Astrocyte (in vitro differentiated cells and primary cell): ENCODE data around the gene PTPRE. TPM values are rescaled to one million over a fixed set of nuclear protein-coding genes. Genes with fewer than 3 reads are reported as not detected.

Source experiments
- DNase-seq: peaks from one replicate; pipeline ENCODE4 v3.0.0-alpha.2; 2010; ENCODE audit warnings: low read depth
- FAIRE-seq: peaks from 2 replicates; lab custom pipeline; 2011; peaks lifted over from hg19 to GRCh38; lab: Jason Lieb, UNC
- H2AFZ ChIP-seq: 2 replicates; pipeline ENCODE4 v1.6.0; 2012; ENCODE audit warnings: low read depth, low read length, inconsistent platforms
- H3K27ac ChIP-seq: 2 replicates; pipeline ENCODE4 v1.5.1; 2011; ENCODE audit warnings: low read depth, low read length, inconsistent platforms
- H3K27me3 ChIP-seq: 2 replicates; pipeline ENCODE4 v1.6.0; 2011; ENCODE audit warnings: low read length, inconsistent platforms; ENCODE audit not compliant: insufficient read depth
- H3K36me3 ChIP-seq: 2 replicates; pipeline ENCODE4 v1.5.1; 2011; ENCODE audit warnings: low read length, inconsistent platforms; ENCODE audit not compliant: insufficient read depth
- H3K4me1 ChIP-seq: 2 replicates; pipeline ENCODE4 v1.5.1; 2011; ENCODE audit warnings: low read length, inconsistent platforms; ENCODE audit not compliant: insufficient read depth
- H3K4me2 ChIP-seq: 2 replicates; pipeline ENCODE4 v1.6.0; 2012; ENCODE audit warnings: low read length, inconsistent platforms
- H3K4me3 ChIP-seq: 2 replicates; pipeline ENCODE4 v1.5.1; 2011; ENCODE audit warnings: low read depth, mild to moderate bottlenecking, low read length, inconsistent platforms; ENCODE audit not compliant: insufficient read depth
- H3K79me2 ChIP-seq: 2 replicates; pipeline ENCODE4 v1.6.0; 2012; ENCODE audit warnings: mild to moderate bottlenecking, low read length, inconsistent platforms; ENCODE audit not compliant: insufficient read depth
- H3K9ac ChIP-seq: 2 replicates; pipeline ENCODE4 v1.6.0; 2012; ENCODE audit warnings: mild to moderate bottlenecking, low read length, inconsistent platforms
- H3K9me3 ChIP-seq: 2 replicates; pipeline ENCODE4 v1.5.1; 2012; ENCODE audit warnings: low read depth, mild to moderate bottlenecking, low read length, inconsistent platforms; ENCODE audit not compliant: insufficient read depth
- H4K20me1 ChIP-seq: 2 replicates; pipeline ENCODE4 v1.6.0; 2012; ENCODE audit warnings: low read length, inconsistent platforms; ENCODE audit not compliant: insufficient read depth
- H3K27ac Mint-ChIP-seq: one replicate; pipeline ENCODE4 v1.8.0; 2021; ENCODE audit warnings: mild to moderate bottlenecking, mixed read lengths; ENCODE audit not compliant: unreplicated experiment
- H3K27me3 Mint-ChIP-seq: one replicate; pipeline ENCODE4 v1.8.0; 2021; ENCODE audit warnings: low read depth, mixed read lengths; ENCODE audit not compliant: unreplicated experiment
- H3K36me3 Mint-ChIP-seq: one replicate; pipeline ENCODE4 v1.8.0; 2021; ENCODE audit warnings: low read depth, mixed read lengths; ENCODE audit not compliant: unreplicated experiment
- H3K4me1 Mint-ChIP-seq: one replicate; pipeline ENCODE4 v1.8.0; 2021; ENCODE audit warnings: low read depth, mixed read lengths; ENCODE audit not compliant: unreplicated experiment
- H3K4me3 Mint-ChIP-seq: one replicate; pipeline ENCODE4 v1.8.0; 2021; ENCODE audit warnings: mild to moderate bottlenecking, moderate library complexity, mixed read lengths; ENCODE audit not compliant: unreplicated experiment
- H3K9me3 Mint-ChIP-seq: one replicate; pipeline ENCODE4 v1.8.0; 2021; ENCODE audit warnings: mild to moderate bottlenecking, mixed read lengths; ENCODE audit not compliant: unreplicated experiment
- EZH2 ChIP-seq: IDR thresholded peaks from 2 replicates; pipeline ENCODE4 v1.6.1; 2012; ENCODE audit warnings: mild to moderate bottlenecking, low read length, inconsistent platforms; ENCODE audit not compliant: insufficient read depth
- total RNA-seq: library from RNA; stranded (reverse); gene quantifications from 2 replicates; pipeline ENCODE4 v1.2.1, GENCODE V29; 2021
- TF ChIP-seq, protein P1 (sequence below): IDR thresholded peaks from 2 replicates; pipeline ENCODE4 v1.5.1; 2011; ENCODE audit warnings: low read depth, mild to moderate bottlenecking, inconsistent platforms, low read length, moderate library complexity; ENCODE audit not compliant: insufficient read depth

Gene PTPRE
- total RNA-seq, 1 donor from 2014 or later: 14.1 TPM

DNA sequence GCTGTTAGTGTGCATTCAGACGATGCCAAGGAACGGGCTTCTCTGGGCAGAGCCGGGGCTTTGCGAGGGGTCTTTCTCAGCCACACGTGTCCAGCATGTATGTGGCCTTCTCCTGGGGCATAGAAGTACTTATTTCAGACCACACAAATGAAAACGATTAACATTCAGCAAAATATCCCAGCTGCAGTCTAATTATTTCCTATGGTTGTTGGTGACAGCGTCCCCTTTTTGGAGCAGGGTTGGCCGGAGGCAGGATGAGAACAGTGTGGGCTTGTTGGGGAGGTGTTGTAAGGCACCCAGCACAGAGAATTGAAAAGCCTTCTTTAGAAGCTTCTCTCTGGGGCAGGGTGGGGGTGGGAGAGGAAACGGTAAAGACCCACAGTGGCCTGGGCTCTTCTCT lies 54.2 kb downstream of the PTPRE start:
- Histone ChIP-seq H3K27ac (no peak overlapping the region), H3K9me3 (no peaks in the 10 kb centered on the region), H3K4me3 (no peak overlapping the region), H4K20me1 (peaks cover 10% of the 10 kb centered on the region), H3K79me2 (peaks cover 6% of the 10 kb centered on the region), H2AFZ (no peak overlapping the region), H3K4me2 (no peak overlapping the region), H3K27me3 (no peaks in the 10 kb centered on the region), H3K36me3 (no peaks in the 10 kb centered on the region), H3K9ac (no peak overlapping the region), H3K4me1 (no peaks in the 10 kb centered on the region)
- Mint-ChIP-seq H3K36me3 (no peaks in the 10 kb centered on the region), H3K4me1 (peaks cover 9% of the 10 kb centered on the region), H3K27ac (no peak overlapping the region), H3K27me3 (peaks cover 4% of the 10 kb centered on the region), H3K9me3 (peaks cover 3% of the 10 kb centered on the region), H3K4me3 (no peak overlapping the region)
- DNase-seq: no peak
- TF ChIP-seq, protein P1, sequence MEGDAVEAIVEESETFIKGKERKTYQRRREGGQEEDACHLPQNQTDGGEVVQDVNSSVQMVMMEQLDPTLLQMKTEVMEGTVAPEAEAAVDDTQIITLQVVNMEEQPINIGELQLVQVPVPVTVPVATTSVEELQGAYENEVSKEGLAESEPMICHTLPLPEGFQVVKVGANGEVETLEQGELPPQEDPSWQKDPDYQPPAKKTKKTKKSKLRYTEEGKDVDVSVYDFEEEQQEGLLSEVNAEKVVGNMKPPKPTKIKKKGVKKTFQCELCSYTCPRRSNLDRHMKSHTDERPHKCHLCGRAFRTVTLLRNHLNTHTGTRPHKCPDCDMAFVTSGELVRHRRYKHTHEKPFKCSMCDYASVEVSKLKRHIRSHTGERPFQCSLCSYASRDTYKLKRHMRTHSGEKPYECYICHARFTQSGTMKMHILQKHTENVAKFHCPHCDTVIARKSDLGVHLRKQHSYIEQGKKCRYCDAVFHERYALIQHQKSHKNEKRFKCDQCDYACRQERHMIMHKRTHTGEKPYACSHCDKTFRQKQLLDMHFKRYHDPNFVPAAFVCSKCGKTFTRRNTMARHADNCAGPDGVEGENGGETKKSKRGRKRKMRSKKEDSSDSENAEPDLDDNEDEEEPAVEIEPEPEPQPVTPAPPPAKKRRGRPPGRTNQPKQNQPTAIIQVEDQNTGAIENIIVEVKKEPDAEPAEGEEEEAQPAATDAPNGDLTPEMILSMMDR: no peak
- no peak for TF ChIP-seq EZH2
- no peak for FAIRE-seq

DNA sequence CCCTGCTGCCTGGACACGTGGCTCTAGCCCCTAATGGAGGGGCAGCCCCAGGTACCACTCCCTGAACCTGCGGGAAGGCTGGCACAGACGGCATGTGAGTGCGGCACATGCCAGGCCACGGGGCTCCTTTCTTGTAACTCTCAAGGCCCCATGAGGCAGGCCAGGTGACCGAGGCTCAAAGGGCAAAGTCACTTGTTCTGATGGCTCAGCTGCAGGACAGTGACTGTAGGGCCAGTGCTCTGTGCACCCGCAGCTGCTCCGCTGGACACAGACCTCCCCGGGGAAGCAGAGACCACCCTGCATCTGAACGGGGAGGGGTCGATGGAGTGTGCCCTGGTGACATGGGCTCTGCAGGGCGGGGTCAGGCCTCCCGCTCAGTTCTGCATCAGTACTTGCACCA lies 55.3 kb downstream of the PTPRE start:
- no peak overlapping the region for H2AFZ ChIP-seq
- no peak overlapping the region for H3K27ac Mint-ChIP-seq

DNA sequence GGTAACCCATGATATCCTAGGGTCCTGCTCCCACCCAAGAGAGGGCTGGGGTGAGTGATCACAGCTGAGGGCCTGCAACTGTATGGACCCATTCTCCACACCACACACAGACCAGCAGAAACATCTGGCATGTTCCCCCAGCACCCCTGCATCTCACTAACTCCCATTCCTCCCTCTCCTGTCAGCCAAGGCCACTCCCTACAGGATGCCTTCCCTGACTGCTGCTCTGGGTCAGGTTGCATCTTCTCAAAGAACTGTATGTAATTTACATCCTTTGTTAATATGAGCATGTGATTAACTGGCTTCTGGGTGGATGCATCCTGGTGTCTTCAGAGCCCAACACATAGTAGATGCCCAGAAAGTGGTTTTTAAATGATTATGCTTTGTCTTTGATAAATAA lies 56.2 kb downstream of the PTPRE start:
- Mint-ChIP-seq H3K36me3 (peaks cover 4% of the 10 kb centered on the region), H3K27ac (no peak overlapping the region), H3K9me3 (no peaks in the 10 kb centered on the region), H3K27me3 (peaks cover 4% of the 10 kb centered on the region), H3K4me1 (peaks cover 14% of the 10 kb centered on the region), H3K4me3 (no peak overlapping the region)
- Histone ChIP-seq H3K36me3 (no peaks in the 10 kb centered on the region), H3K4me2 (no peak overlapping the region), H2AFZ (no peak overlapping the region), H4K20me1 (peaks cover 10% of the 10 kb centered on the region), H3K4me1 (no peaks in the 10 kb centered on the region), H3K27ac (no peak overlapping the region), H3K27me3 (no peaks in the 10 kb centered on the region), H3K4me3 (no peak overlapping the region), H3K79me2 (peaks cover 6% of the 10 kb centered on the region), H3K9me3 (no peaks in the 10 kb centered on the region), H3K9ac (no peak overlapping the region)
- FAIRE-seq: no peak
- TF ChIP-seq, protein P1: no peak
- TF ChIP-seq EZH2: no peak
- no peak for DNase-seq

More for the DNA sequence above, 55.3 kb downstream of the PTPRE start:
- Histone ChIP-seq H3K9me3 (no peaks in the 10 kb centered on the region), H3K4me1 (no peaks in the 10 kb centered on the region), H3K27me3 (no peaks in the 10 kb centered on the region), H3K4me2 (no peak overlapping the region), H3K27ac (no peak overlapping the region), H3K4me3 (no peak overlapping the region), H3K79me2 (peaks cover 6% of the 10 kb centered on the region), H4K20me1 (peaks cover 10% of the 10 kb centered on the region), H3K36me3 (no peaks in the 10 kb centered on the region), H3K9ac (no peak overlapping the region)
- Mint-ChIP-seq H3K27me3 (peaks cover 4% of the 10 kb centered on the region), H3K4me1 (peaks cover 9% of the 10 kb centered on the region), H3K9me3 (no peaks in the 10 kb centered on the region), H3K4me3 (no peak overlapping the region), H3K36me3 (no peaks in the 10 kb centered on the region)
- TF ChIP-seq EZH2: no peak
- TF ChIP-seq, protein P1: no peak
- FAIRE-seq: no peak
- DNase-seq: no peak
